Gastrocnemius medialis (tissue), 4 donors: ENCODE results near the gene TSC22D3.

Experiments
- CTCF ChIP-seq, 5 experiments: fragments of 450-650 bp in 3 of 5; fragments of 200-600 bp in 2 of 5; sonication (generic) in 2 of 5; IDR thresholded peaks in 4 of 5; conservative IDR thresholded peaks in 1 of 5; 1 replicate in 4 of 5; 2 replicates in 1 of 5; pipeline ENCODE4 v1.5.1; 2016 to 2019; ENCODE audit warnings: antibody characterized with exemption in 5 of 5, mild to moderate bottlenecking in 3 of 5, moderate library complexity in 3 of 5
- POLR2A ChIP-seq, 2 donors: fragments of 450-650 bp; IDR thresholded peaks; one replicate each; pipeline ENCODE4 v1.6.1; 2017; ENCODE audit warnings: antibody characterized with exemption in 2 of 2, mild to moderate bottlenecking in 2 of 2, moderate library complexity in 2 of 2

GRCh38 chrX:107724653-107725052 lies 50.9 kb downstream of the TSC22D3 start:
- TF ChIP-seq CTCF (IDR thresholded peaks at IDR 0.05 in 4 of 5, conservative IDR thresholded peaks at IDR 0.05 in 1 of 5) (no peak), POLR2A (IDR thresholded peaks at IDR 0.05) (no peak)
